Ishikawa (cell line): ENCODE data around the gene PRKN.

ENCODE experiments used
- CEBPB ChIP-seq: IDR thresholded peaks from 2 replicates; pipeline ENCODE4 v1.6.1; 2012
- FOXM1 ChIP-seq: IDR thresholded peaks from 2 replicates; pipeline ENCODE4 v1.6.1; 2012; ENCODE audit warnings: low read depth, borderline replicate concordance
- RAD21 ChIP-seq: IDR thresholded peaks from 2 replicates; pipeline ENCODE4 v1.6.1; 2012; ENCODE audit warnings: low read depth
- REST ChIP-seq: IDR thresholded peaks from 2 replicates; pipeline ENCODE4 v1.6.1; 2012; ENCODE audit warnings: low read depth, mild to moderate bottlenecking
- TAF1 ChIP-seq: IDR thresholded peaks from 2 replicates; pipeline ENCODE4 v1.6.1; 2012; ENCODE audit warnings: low read depth, mild to moderate bottlenecking
- TCF12 ChIP-seq: IDR thresholded peaks from 2 replicates; pipeline ENCODE4 v1.6.1; 2012; ENCODE audit warnings: low read depth
- YY1 ChIP-seq: IDR thresholded peaks from 2 replicates; pipeline ENCODE4 v1.6.1; 2012; ENCODE audit warnings: low read depth
- ZBTB7A ChIP-seq: IDR thresholded peaks from 2 replicates; pipeline ENCODE4 v1.6.1; 2012; ENCODE audit warnings: low read depth

GRCh38 chr6:161522276-161522675 lies 1205.3 kb downstream of the PRKN start:
- no peak for TF ChIP-seq YY1
- no peak for TF ChIP-seq CEBPB
- no peak for TF ChIP-seq REST
- TF ChIP-seq TAF1 = no peak
- TF ChIP-seq ZBTB7A = no peak
- no peak for TF ChIP-seq FOXM1
- TF ChIP-seq TCF12 = no peak
- no peak for TF ChIP-seq RAD21
